Common myeloid progenitor, CD34-positive (primary cell): ENCODE data around the gene MYLK2.

Source experiments
- CTCF ChIA-PET: fragments of 350-600 bp; sonication (Branson Sonifier 250); formaldehyde crosslinking; loops from one replicate; lab custom pipeline; 2021; ENCODE audit warnings: antibody characterized with exemption; lab: Charles Lee
- POLR2A ChIA-PET: fragments of 350-600 bp; sonication (Branson Sonifier 250); formaldehyde crosslinking; loops from one replicate; lab custom pipeline; 2021; ENCODE audit warnings: antibody characterized with exemption; lab: Charles Lee
- DNase-seq, 3 donors: peaks; one replicate each; pipeline versions ENCODE4 v3.0.0 to v3.0.0-alpha.2; 2013
- H3K27ac ChIP-seq, 2 experiments: 1 replicate in 1 of 2; 2 replicates in 1 of 2; pipeline ENCODE4 v1.7.0; 2013; ENCODE audit warnings: inconsistent platforms in 2 of 2, low read length in 2 of 2, mild to moderate bottlenecking in 2 of 2, low read depth in 1 of 2, moderate library complexity in 1 of 2; ENCODE audit not compliant: severe bottlenecking in 2 of 2, insufficient read depth in 1 of 2, poor library complexity in 1 of 2
- H3K27me3 ChIP-seq, 5 experiments: replicated peaks in 2 of 5; 1 replicate in 3 of 5; 2 replicates in 2 of 5; pipeline versions ENCODE4 v1.6.1 to v1.7.0; 2013; ENCODE audit warnings: low read length in 4 of 5, mild to moderate bottlenecking in 2 of 5, moderate library complexity in 2 of 5, inconsistent platforms in 1 of 5; ENCODE audit not compliant: insufficient read depth in 5 of 5, control insufficient read depth in 4 of 5
- H3K36me3 ChIP-seq, 4 experiments: 1 replicate in 2 of 4; 2 replicates in 2 of 4; pipeline versions ENCODE4 v1.6.1 to v1.7.0; 2013; ENCODE audit warnings: low read length in 3 of 4, control low read depth in 1 of 4, mild to moderate bottlenecking in 1 of 4; ENCODE audit not compliant: control insufficient read depth in 4 of 4, insufficient read depth in 4 of 4
- H3K4me1 ChIP-seq, 4 experiments: 1 replicate in 3 of 4; 2 replicates in 1 of 4; pipeline versions ENCODE4 v1.6.1 to v1.7.1; 2013; ENCODE audit warnings: low read length in 3 of 4, mild to moderate bottlenecking in 3 of 4, control low read depth in 1 of 4, inconsistent platforms in 1 of 4, moderate library complexity in 1 of 4; ENCODE audit not compliant: control insufficient read depth in 4 of 4, insufficient read depth in 4 of 4; ENCODE audit errors: control extremely low read depth in 1 of 4
- H3K4me3 ChIP-seq, 7 experiments: 1 replicate in 4 of 7; 2 replicates in 3 of 7; pipeline versions ENCODE4 v1.5.1 to v1.7.0; 2013; ENCODE audit warnings: mild to moderate bottlenecking in 7 of 7, low read length in 6 of 7, moderate library complexity in 6 of 7, inconsistent platforms in 2 of 7, low read depth in 2 of 7, control low read depth in 1 of 7; ENCODE audit not compliant: insufficient read depth in 4 of 7, control insufficient read depth in 1 of 7; ENCODE audit errors: extremely low read depth in 1 of 7
- H3K9me3 ChIP-seq, 5 experiments: 1 replicate in 4 of 5; 2 replicates in 1 of 5; pipeline versions ENCODE4 v1.6.1 to v1.7.1; 2013; ENCODE audit warnings: low read length in 4 of 5, mild to moderate bottlenecking in 2 of 5, inconsistent platforms in 1 of 5, low read depth in 1 of 5, moderate library complexity in 1 of 5; ENCODE audit not compliant: control insufficient read depth in 4 of 5, insufficient read depth in 2 of 5; ENCODE audit errors: control extremely low read depth in 1 of 5
- WGBS: methylation state at CpG from one replicate; pipeline ENCODE4 v1.1.5; 2013; ENCODE audit not compliant: insufficient coverage; 5-methylcytosine and 5-hydroxymethylcytosine counted together

MYLK2 gene

GRCh38 chr20:31881945-31882344, 62.8 kb downstream of the MYLK2 start:
- WGBS, result 87% methylated on average over 5 of the region's 5 CpGs
- POLR2A ChIA-PET, result no interaction called here
- CTCF ChIA-PET, result interaction anchor here (1.0 to 1.1 kb wide), 2 partner anchors 26 to 63 kb away, joined by 3 read pairs; no protein-coding TSS in a partner anchor

GRCh38 chr20:31883829-31884228, 64.7 kb downstream of the MYLK2 start:
- POLR2A ChIA-PET, result no interaction called here

More at GRCh38 chr20:31881945-31882344, 62.8 kb downstream of the MYLK2 start:
- Histone ChIP-seq H3K4me3 (no peak overlapping the region), H3K4me1 (peaks cover 0 to 10% (median 5%) of the 10 kb centered on the region in 4 experiments), H3K27ac (no peak overlapping the region), H3K9me3 (no peaks in the 10 kb centered on the region), H3K36me3 (no peaks in the 10 kb centered on the region), H3K27me3 (peaks cover 0 to 2% (median 0%) of the 10 kb centered on the region in 5 experiments)
- DNase-seq, result no peak

More at GRCh38 chr20:31883829-31884228, 64.7 kb downstream of the MYLK2 start:
- Histone ChIP-seq H3K4me3 (no peak overlapping the region), H3K36me3 (no peaks in the 10 kb centered on the region), H3K27me3 (peaks cover 0 to 2% (median 0%) of the 10 kb centered on the region in 5 experiments), H3K4me1 (peaks cover 0 to 10% (median 5%) of the 10 kb centered on the region in 4 experiments), H3K9me3 (no peaks in the 10 kb centered on the region), H3K27ac (no peak overlapping the region)
- CTCF ChIA-PET, result no interaction called here
- DNase-seq, result no peak
